Measurements from ENCODE around the gene DACT2.

GRCh38 chr6:168286116-168286515, 33.5 kb downstream of the DACT2 start:
- TF ChIP-seq CTCF (conservative IDR thresholded peaks at IDR 0.05 in 1 of 2, IDR thresholded peaks at IDR 0.05 in 1 of 2; ENCODE audit: low read depth in 1 of 2, low read length in 2 of 2) (no peak), EZH2 (IDR thresholded peaks at IDR 0.05; ENCODE audit: low read length, missing control alignments) (no peak)
